GM21529 (cell line): Measurements from ENCODE around the gene HADHA.
A peak's percentile ranks its signal among the peaks of the same experiment; 100 is the strongest.
"Not testable (repeated sequence)": the region's sequence is repeated elsewhere in the genome, so short reads cannot be mapped to it uniquely, and the experiment has no call there.

ENCODE experiments used
- ATAC-seq: cut with Tn5 transposase; IDR thresholded peaks from one replicate; pipeline ENCODE4 v1.9.1; 2021; ENCODE audit not compliant: unreplicated experiment

Gene HADHA

GRCh38 chr2:26244309-26245230, at the start of gene HADHA, which contains the start of gene HADHB:
HADHA (minus strand) TSS chr2:26244632; CDS start chr2:26244596, 36 bp downstream.
HADHB (plus strand) TSS chr2:26244939; CDS start chr2:26254255, 9,316 bp downstream.
- ATAC-seq: peak; percentile 73

- ATAC-seq: no peak
These were observed 48.2 kb upstream of the HADHA start for GRCh38 chr2:26292646-26293045.

GRCh38 chr2:26290001-26290400, 45.6 kb upstream of the HADHA start:
- ATAC-seq: no peak

- no peak for ATAC-seq
These were observed 41.5 kb upstream of the HADHA start for GRCh38 chr2:26285931-26286330.

GRCh38 chr2:26284132-26284531, 39.7 kb upstream of the HADHA start:
- ATAC-seq: no peak

- ATAC-seq: no peak
These were observed 39.2 kb upstream of the HADHA start for GRCh38 chr2:26283606-26284005.

- no peak for ATAC-seq
These were observed 36.8 kb upstream of the HADHA start for GRCh38 chr2:26281226-26281625.

GRCh38 chr2:26279886-26280285, 35.5 kb upstream of the HADHA start:
- no peak for ATAC-seq

GRCh38 chr2:26276484-26277227, 32.2 kb upstream of the HADHA start:
- no peak for ATAC-seq

- ATAC-seq: no peak
These were observed 29.7 kb upstream of the HADHA start for GRCh38 chr2:26274058-26274613.

- no peak for ATAC-seq
These were observed 29.1 kb upstream of the HADHA start for GRCh38 chr2:26273501-26273900.

- peak; percentile 63 for ATAC-seq
These were observed 25.9 kb upstream of the HADHA start for GRCh38 chr2:26270373-26270772.

- ATAC-seq: no peak
These were observed 25.2 kb upstream of the HADHA start for GRCh38 chr2:26269571-26270158.

GRCh38 chr2:26268670-26269385, 24.4 kb upstream of the HADHA start:
- not testable (repeated sequence) for ATAC-seq

GRCh38 chr2:26268213-26268612, 23.8 kb upstream of the HADHA start:
- no peak for ATAC-seq

- ATAC-seq: not testable (repeated sequence)
These were observed 14.4 kb upstream of the HADHA start for GRCh38 chr2:26258836-26259235.

- no peak for ATAC-seq
These were observed 11.4 kb upstream of the HADHA start for GRCh38 chr2:26255759-26256384.

GRCh38 chr2:26251893-26252292, 7.5 kb upstream of the HADHA start:
- no peak for ATAC-seq

- no peak for ATAC-seq
These were observed 5.2 kb upstream of the HADHA start for GRCh38 chr2:26249625-26250024.

- no peak for ATAC-seq
These were observed 2.4 kb upstream of the HADHA start for GRCh38 chr2:26246818-26247217.
